ENCODE measurements around the gene PTPRN2.

DNA sequence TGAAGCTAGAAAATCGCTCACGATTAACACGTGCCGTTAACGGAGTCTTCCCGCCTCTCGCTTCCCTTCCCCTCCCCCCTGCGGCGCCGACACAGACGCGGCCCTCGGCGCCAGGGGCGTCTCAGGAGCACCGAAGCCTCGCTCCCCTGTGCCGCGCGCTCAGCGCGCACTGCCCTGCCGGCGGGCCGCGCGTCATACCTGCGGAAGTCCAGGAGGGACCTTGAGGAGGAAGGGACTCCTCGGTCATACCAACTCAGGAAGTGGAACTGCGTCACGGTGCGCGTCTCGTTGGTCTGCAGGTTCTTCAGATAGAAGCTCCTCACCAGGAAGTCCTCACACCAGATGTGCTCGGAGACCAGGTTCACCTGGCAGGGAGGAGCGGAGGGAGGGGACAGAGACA is 1011.2 kb downstream of the PTPRN2 start:
- TF ChIP-seq, protein P1, sequence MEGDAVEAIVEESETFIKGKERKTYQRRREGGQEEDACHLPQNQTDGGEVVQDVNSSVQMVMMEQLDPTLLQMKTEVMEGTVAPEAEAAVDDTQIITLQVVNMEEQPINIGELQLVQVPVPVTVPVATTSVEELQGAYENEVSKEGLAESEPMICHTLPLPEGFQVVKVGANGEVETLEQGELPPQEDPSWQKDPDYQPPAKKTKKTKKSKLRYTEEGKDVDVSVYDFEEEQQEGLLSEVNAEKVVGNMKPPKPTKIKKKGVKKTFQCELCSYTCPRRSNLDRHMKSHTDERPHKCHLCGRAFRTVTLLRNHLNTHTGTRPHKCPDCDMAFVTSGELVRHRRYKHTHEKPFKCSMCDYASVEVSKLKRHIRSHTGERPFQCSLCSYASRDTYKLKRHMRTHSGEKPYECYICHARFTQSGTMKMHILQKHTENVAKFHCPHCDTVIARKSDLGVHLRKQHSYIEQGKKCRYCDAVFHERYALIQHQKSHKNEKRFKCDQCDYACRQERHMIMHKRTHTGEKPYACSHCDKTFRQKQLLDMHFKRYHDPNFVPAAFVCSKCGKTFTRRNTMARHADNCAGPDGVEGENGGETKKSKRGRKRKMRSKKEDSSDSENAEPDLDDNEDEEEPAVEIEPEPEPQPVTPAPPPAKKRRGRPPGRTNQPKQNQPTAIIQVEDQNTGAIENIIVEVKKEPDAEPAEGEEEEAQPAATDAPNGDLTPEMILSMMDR (IDR thresholded peaks at IDR 0.05; ENCODE audit: extremely low read depth in 1 of 2, insufficient read depth in 1 of 2, low read depth in 1 of 2, low read length in 2 of 2), result no peak
- TF ChIP-seq JUN (IDR thresholded peaks at IDR 0.05; ENCODE audit: borderline replicate concordance, insufficient read depth, insufficient read length, low read depth) (no peak), EZH2 (IDR thresholded peaks at IDR 0.05; ENCODE audit: borderline replicate concordance, low read depth, low read length, severe bottlenecking) (no peak), POLR2A (IDR thresholded peaks at IDR 0.05; ENCODE audit: low read depth, low read length) (no peak), GATA2 (IDR thresholded peaks at IDR 0.05; ENCODE audit: insufficient read depth, insufficient read length, low read depth, low read length) (no peak)
- TF ChIP-seq, protein P2, sequence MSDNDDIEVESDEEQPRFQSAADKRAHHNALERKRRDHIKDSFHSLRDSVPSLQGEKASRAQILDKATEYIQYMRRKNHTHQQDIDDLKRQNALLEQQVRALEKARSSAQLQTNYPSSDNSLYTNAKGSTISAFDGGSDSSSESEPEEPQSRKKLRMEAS (IDR thresholded peaks at IDR 0.05; ENCODE audit: insufficient read depth, insufficient read length), result no peak

Data from endothelial cell of umbilical vein (primary cell).